ENCODE data around the gene OAF.

- peak; percentile 56 to 85 (median 70) for TF ChIP-seq CTCF (IDR thresholded peaks at IDR 0.05)
- peak in 1 of 2 donors; percentile 6 for TF ChIP-seq EP300 (IDR thresholded peaks at IDR 0.05)
Measured at GRCh38 chr11:120229451-120230424, 18.9 kb downstream of the OAF start.
